Fibroblast of gingiva (primary cell): Measurements from ENCODE around the gene DBNDD2.

Source experiments
- DNase-seq: peaks from one replicate; pipeline ENCODE4 v3.0.0-alpha.2; 2011; ENCODE audit warnings: low read depth

Gene DBNDD2

GRCh38 chr20:45407783-45408645 is at the start of gene DBNDD2:
Gene DBNDD2 (plus strand): TSS chr20:45408289. CDS start chr20:45408468, 179 bp downstream.
- DNase-seq: no peak

- DNase-seq: peak; percentile 89
Observed at GRCh38 chr20:45359069-45359405, 49.1 kb upstream of the DBNDD2 start.

- no peak for DNase-seq
Observed at GRCh38 chr20:45359406-45360148, 48.5 kb upstream of the DBNDD2 start.

GRCh38 chr20:45361793-45362192 is 46.3 kb upstream of the DBNDD2 start:
- DNase-seq: no peak

- peak; percentile 98 for DNase-seq
Observed at GRCh38 chr20:45362804-45363610, 45.1 kb upstream of the DBNDD2 start, which contains the start of gene SYS1. Gene SYS1 (plus strand): TSS chr20:45363156. CDS start chr20:45363532, 376 bp downstream.

GRCh38 chr20:45363611-45364492 is 44.2 kb upstream of the DBNDD2 start:
- no peak for DNase-seq

- no peak for DNase-seq
Observed at GRCh38 chr20:45365444-45365970, 42.6 kb upstream of the DBNDD2 start.

- no peak for DNase-seq
Observed at GRCh38 chr20:45366192-45366591, 41.9 kb upstream of the DBNDD2 start.

GRCh38 chr20:45366631-45367030 is 41.5 kb upstream of the DBNDD2 start:
- DNase-seq: no peak

- DNase-seq: no peak
Observed at GRCh38 chr20:45367126-45367525, 41.0 kb upstream of the DBNDD2 start.

- no peak for DNase-seq
Observed at GRCh38 chr20:45368221-45368980, 39.7 kb upstream of the DBNDD2 start.

- DNase-seq: no peak
Observed at GRCh38 chr20:45370571-45371160, 37.4 kb upstream of the DBNDD2 start.

GRCh38 chr20:45372241-45372640 is 35.8 kb upstream of the DBNDD2 start:
- DNase-seq: no peak

GRCh38 chr20:45372646-45373352 is 35.3 kb upstream of the DBNDD2 start:
- DNase-seq: peak; percentile 29

GRCh38 chr20:45373353-45374100 is 34.6 kb upstream of the DBNDD2 start:
- DNase-seq: peak; percentile 72

GRCh38 chr20:45374101-45374467 is 34.0 kb upstream of the DBNDD2 start:
- no peak for DNase-seq

- DNase-seq: no peak
Observed at GRCh38 chr20:45374966-45375365, 33.1 kb upstream of the DBNDD2 start.

GRCh38 chr20:45377269-45377668 is 30.8 kb upstream of the DBNDD2 start:
- no peak for DNase-seq

GRCh38 chr20:45378191-45378590 is 29.9 kb upstream of the DBNDD2 start, which contains the start of gene TP53TG5:
Gene TP53TG5 (minus strand): TSS chr20:45378325. CDS start chr20:45378236, 89 bp downstream.
- no peak for DNase-seq
